D721Med (cell line): ENCODE results near the gene TBC1D8.

Experiments
- DNase-seq: peaks from one replicate; pipeline ENCODE4 v3.0.0; 2011; ENCODE audit warnings: low spot score; ENCODE audit not compliant: insufficient read length
- FAIRE-seq: peaks from 2 replicates; lab custom pipeline; 2011; peaks lifted over from hg19 to GRCh38; lab: Jason Lieb, UNC
- TF ChIP-seq, protein P1 (sequence below): IDR thresholded peaks from 2 replicates; pipeline ENCODE4 v1.5.1; 2012; ENCODE audit warnings: mild to moderate bottlenecking, control low read depth; ENCODE audit not compliant: insufficient read depth; ENCODE audit errors: missing control alignments

TBC1D8 gene

DNA sequence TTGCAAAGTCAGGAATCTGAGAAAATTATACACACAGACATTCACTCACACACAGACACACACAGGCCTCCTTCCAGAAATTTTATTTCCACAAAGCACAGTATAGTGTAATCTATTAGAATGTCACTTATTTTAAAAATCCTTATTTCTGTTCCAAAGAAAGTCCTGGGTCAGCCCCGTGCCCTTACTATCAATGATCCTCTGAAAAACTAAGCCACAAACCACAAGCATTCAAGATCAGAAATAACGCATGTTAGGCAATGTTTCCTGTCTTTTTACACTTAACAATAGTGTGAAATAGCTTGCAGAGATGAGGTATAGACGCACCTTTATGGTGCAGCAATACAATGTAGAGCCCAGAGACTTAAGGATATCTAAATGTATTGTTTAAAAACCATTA lies 25.8 kb downstream of the TBC1D8 start:
- no peak for FAIRE-seq
- DNase-seq = no peak
- TF ChIP-seq, protein P1, sequence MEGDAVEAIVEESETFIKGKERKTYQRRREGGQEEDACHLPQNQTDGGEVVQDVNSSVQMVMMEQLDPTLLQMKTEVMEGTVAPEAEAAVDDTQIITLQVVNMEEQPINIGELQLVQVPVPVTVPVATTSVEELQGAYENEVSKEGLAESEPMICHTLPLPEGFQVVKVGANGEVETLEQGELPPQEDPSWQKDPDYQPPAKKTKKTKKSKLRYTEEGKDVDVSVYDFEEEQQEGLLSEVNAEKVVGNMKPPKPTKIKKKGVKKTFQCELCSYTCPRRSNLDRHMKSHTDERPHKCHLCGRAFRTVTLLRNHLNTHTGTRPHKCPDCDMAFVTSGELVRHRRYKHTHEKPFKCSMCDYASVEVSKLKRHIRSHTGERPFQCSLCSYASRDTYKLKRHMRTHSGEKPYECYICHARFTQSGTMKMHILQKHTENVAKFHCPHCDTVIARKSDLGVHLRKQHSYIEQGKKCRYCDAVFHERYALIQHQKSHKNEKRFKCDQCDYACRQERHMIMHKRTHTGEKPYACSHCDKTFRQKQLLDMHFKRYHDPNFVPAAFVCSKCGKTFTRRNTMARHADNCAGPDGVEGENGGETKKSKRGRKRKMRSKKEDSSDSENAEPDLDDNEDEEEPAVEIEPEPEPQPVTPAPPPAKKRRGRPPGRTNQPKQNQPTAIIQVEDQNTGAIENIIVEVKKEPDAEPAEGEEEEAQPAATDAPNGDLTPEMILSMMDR = no peak

DNA sequence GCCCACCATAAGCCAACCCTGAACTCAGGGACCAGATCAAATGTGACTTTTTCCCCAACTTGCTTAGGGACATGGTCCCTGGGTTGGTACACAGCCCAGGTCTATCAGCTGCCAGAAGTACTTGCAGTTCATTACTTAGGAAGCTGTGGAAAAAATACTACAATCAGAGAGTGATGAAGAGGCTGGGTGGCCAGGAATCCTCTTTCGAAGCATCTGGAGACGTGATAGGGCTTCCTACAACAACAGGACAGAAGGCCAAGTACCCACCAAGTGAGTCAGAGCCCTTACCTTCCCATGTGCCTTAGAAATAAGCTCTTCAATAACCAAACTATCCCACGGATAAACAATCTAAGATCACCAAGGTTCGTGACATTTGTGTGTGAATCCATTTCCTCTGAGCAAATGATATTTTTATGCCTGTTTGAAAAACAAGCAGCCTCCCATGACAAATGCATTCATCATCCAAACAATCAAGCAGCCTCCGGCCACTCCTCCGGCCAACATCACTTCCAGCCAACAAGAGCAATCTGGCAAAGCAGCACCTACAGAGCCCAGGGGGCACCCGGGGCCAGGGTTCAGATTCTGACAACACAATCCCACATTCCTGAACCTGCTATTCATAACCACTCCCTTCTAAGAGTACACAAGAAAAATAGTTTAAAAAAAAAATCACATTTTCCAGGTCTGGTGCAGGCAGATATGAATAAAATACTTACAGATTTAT lies 26.4 kb downstream of the TBC1D8 start:
- DNase-seq (no peak), FAIRE-seq (no peak)
- TF ChIP-seq, protein P1 = no peak

DNA sequence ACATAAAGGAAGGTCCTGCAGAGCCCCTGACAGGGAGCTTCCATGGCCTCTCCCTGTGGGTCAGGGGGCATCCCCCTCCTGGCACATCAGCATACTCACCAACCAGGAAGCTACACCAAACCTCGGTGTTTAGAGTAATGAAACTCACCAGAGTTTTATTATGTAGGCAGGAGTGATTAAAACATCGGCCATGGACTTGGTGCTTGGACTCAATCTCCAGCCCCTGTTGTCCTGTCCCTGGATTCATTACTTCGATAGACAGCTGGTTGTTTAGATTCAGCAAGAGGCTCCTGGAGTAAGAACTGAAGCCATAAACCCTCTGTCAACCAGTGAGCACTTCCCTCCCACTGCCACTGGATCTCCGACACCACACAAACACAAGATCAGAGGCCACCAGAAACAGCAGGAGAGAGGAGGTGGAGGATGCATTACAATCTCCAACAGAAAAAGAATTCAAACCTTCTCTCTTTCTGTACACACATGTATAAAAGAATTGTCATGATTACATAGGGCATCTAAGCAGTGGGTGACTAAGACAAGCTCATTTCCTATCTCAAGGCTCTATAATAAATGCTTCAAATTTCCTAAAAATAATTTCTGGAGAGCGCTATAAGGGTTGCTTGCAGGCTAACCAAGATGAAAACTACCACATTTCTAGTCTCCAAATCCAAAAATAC lies 27.2 kb downstream of the TBC1D8 start:
- TF ChIP-seq, protein P1 = no peak
- no peak for DNase-seq
- FAIRE-seq = no peak

DNA sequence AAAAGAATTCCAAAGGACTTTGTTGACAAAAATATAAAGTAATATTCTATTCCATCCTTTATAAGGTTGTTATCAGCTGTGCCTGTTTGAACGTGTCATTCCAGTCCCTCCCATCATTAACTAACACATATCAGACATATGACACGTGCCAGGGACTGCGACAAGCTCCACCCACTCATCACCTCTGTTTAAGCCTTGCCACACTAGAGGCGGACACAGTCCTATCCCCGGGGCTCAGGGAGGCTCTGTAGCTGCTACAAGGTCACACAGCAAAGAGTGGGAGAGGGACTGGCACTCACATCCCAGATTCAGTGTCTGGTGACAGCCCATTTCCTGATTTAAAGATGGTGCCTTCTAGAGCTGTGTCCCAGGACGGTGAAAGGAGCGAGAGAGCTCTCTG lies 30.0 kb downstream of the TBC1D8 start:
- TF ChIP-seq, protein P1 = no peak
- DNase-seq (no peak), FAIRE-seq (no peak)

DNA sequence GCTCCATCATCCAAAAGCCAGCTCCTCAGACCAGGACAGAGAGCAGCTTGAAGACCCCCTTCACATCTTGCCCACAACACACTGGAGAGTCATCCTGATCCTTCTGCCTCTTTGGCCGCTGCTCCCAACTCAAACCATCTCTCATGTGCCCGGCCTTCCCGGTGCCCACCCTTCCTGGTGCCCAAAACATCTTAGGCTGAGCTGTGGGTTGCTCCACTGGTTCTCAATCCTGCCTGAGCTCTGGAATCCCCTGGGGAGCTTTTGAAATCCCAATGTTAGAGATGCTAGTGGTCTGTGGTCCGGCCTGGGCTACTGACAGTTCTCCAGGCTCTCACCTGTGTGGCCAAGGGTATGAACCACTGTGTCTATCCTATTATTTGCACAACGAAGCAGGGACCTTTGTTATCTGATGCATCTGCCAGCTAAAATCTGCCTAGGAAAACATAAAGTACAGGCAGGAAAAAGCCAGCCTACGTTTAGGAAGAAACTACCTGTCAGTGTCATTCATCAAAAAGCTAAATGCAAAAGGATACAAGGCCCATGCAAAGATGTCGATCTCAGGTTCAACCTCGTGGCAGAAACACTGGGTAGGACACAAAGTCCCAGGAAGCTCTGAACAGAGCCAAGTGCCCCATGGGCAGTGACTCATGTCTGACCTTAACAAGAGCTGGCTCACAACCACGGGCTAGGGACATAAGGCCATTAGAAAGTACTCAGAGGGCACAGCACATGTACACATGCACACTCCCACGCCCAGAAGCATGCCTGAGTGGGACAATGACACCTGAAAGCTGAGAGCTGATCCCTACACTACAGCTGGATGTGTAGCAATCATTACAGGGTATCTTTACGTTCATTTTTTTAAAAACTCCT lies 30.8 kb downstream of the TBC1D8 start:
- DNase-seq (no peak), FAIRE-seq (no peak)

DNA sequence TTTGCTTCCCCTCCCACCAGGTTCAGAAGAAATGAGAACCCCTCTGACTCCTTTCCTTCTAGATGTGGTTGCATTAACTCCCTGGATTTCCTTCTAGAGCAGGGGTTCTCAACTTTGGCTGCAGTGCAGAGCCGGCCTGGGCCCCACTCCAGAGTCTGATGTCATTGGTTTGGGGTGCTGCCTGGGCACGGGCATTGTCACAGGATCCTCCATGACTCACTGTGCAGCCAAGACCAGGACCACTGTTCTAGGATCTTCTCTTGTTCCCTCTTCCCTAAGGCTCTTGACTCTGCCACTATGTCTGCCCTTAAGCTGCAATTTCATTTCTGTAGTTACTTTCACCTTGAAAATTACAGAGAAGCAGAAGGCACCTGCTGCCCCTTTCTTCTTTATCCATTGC lies 31.8 kb downstream of the TBC1D8 start:
- FAIRE-seq (no peak), DNase-seq (no peak)
- TF ChIP-seq, protein P1 = no peak

More for the DNA sequence above, 30.8 kb downstream of the TBC1D8 start:
- TF ChIP-seq, protein P1 = no peak
